Endothelial cell of umbilical vein (primary cell): ENCODE results near the gene FMN2. TPM values are rescaled to one million over a fixed set of nuclear protein-coding genes. Genes with fewer than 3 reads are reported as not detected.

ENCODE experiments used
- BruUV-seq: library from RNA; stranded (reverse); fragments of 400-500 nt; replicated peaks from 2 replicates; lab custom pipeline; 2021; lab: Mats Ljungman, UMichigan
- CTCF ChIA-PET: fragments of 300-600, 350-600 bp; sonication (Branson Sonifier 250); formaldehyde crosslinking; loops from one replicate; lab custom pipeline; 2021; ENCODE audit warnings: antibody characterized with exemption, inconsistent platforms; lab: Charles Lee
- POLR2A ChIA-PET: fragments of 300-600, 350-600 bp; sonication (Branson Sonifier 250); formaldehyde crosslinking; loops from one replicate; lab custom pipeline; 2021; ENCODE audit warnings: antibody characterized with exemption, inconsistent platforms; lab: Charles Lee
- DNase-seq: peaks from one replicate; pipeline ENCODE4 v3.0.0-alpha.2; 2011; ENCODE audit warnings: low read depth, low spot score
- FAIRE-seq: peaks from 2 replicates; lab custom pipeline; 2011; peaks lifted over from hg19 to GRCh38; lab: Jason Lieb, UNC
- H2AFZ ChIP-seq: 2 replicates; pipeline ENCODE4 v1.6.0; 2012; ENCODE audit warnings: low read depth, low read length, control low read depth, inconsistent platforms
- H3K27ac ChIP-seq: 2 replicates; pipeline ENCODE4 v1.5.1; 2011; ENCODE audit warnings: low read depth, mild to moderate bottlenecking, control low read depth, low read length, moderate library complexity; ENCODE audit not compliant: insufficient read depth
- H3K27me3 ChIP-seq, 2 experiments: 2 replicates each; pipeline versions ENCODE4 v1.6.0 to v1.6.1; 2011; ENCODE audit warnings: low read length in 2 of 2, mixed read lengths in 1 of 2; ENCODE audit not compliant: control insufficient read depth in 2 of 2, insufficient read depth in 2 of 2
- H3K36me3 ChIP-seq, 2 experiments: 2 replicates in 1 of 2; 3 replicates in 1 of 2; pipeline ENCODE4 v1.5.1; 2011; ENCODE audit warnings: low read length in 2 of 2, mild to moderate bottlenecking in 1 of 2, moderate library complexity in 1 of 2; ENCODE audit not compliant: control insufficient read depth in 2 of 2, insufficient read depth in 2 of 2; ENCODE audit errors: extremely low read depth in 1 of 2
- H3K4me1 ChIP-seq: 3 replicates; pipeline ENCODE4 v1.5.1; 2011; ENCODE audit warnings: mild to moderate bottlenecking, low read length; ENCODE audit not compliant: control insufficient read depth, insufficient read depth; ENCODE audit errors: extremely low read depth
- H3K4me2 ChIP-seq: 2 replicates; pipeline ENCODE4 v1.6.1; 2011; ENCODE audit warnings: low read length, control low read depth, mixed read lengths; ENCODE audit not compliant: insufficient read depth
- H3K4me3 ChIP-seq, 3 experiments: fragments of 200-600 bp in 1 of 3; sonication (generic), shearing (Covaris generic) in 1 of 3; replicated peaks in 1 of 3; 2 replicates each; pipeline ENCODE4 v1.5.1; 2011 to 2016; ENCODE audit warnings: control low read depth in 3 of 3, low read length in 3 of 3, mild to moderate bottlenecking in 2 of 3, inconsistent platforms in 1 of 3, low read depth in 1 of 3, moderate library complexity in 1 of 3; ENCODE audit not compliant: insufficient read depth in 1 of 3
- H3K79me2 ChIP-seq: 2 replicates; pipeline ENCODE4 v1.6.0; 2012; ENCODE audit warnings: low read length, inconsistent platforms; ENCODE audit not compliant: control insufficient read depth, insufficient read depth
- H3K9ac ChIP-seq: replicated peaks from 2 replicates; pipeline ENCODE3; 2011; ENCODE audit warnings: low read length, control low read depth; ENCODE audit not compliant: insufficient read depth; ENCODE audit errors: extremely low read depth
- H3K9me1 ChIP-seq: replicated peaks from 3 replicates; pipeline ENCODE4 v1.6.0; 2011; ENCODE audit warnings: mild to moderate bottlenecking, low read length; ENCODE audit not compliant: control insufficient read depth, insufficient read depth; ENCODE audit errors: extremely low read depth
- H3K9me3 ChIP-seq: replicated peaks from 2 replicates; pipeline ENCODE4 v1.5.1; 2012; ENCODE audit warnings: low read length, inconsistent platforms; ENCODE audit not compliant: control insufficient read depth, insufficient read depth
- H4K20me1 ChIP-seq: replicated peaks from 2 replicates; pipeline ENCODE3; 2011; ENCODE audit warnings: mild to moderate bottlenecking, low read length; ENCODE audit not compliant: control insufficient read depth, insufficient read depth; ENCODE audit errors: extremely low read depth
- EZH2 ChIP-seq: IDR thresholded peaks from 2 replicates; pipeline ENCODE4 v1.6.1; 2012; ENCODE audit warnings: borderline replicate concordance, low read depth, mild to moderate bottlenecking, moderate library complexity, low read length, inconsistent platforms; ENCODE audit not compliant: severe bottlenecking
- FOS ChIP-seq: IDR thresholded peaks from 2 replicates; pipeline ENCODE4 v1.6.1; 2011; ENCODE audit warnings: mild to moderate bottlenecking, low read length, moderate library complexity, borderline replicate concordance; ENCODE audit not compliant: insufficient read depth
- GATA2 ChIP-seq: IDR thresholded peaks from 2 replicates; pipeline ENCODE4 v1.7.0; 2011; ENCODE audit warnings: low read depth, mild to moderate bottlenecking, moderate library complexity, mixed read lengths, low read length; ENCODE audit not compliant: insufficient read length, insufficient read depth
- JUN ChIP-seq: IDR thresholded peaks from 2 replicates; pipeline ENCODE4 v1.6.1; 2011; ENCODE audit warnings: borderline replicate concordance, low read depth; ENCODE audit not compliant: insufficient read length, insufficient read depth
- MYC ChIP-seq: IDR thresholded peaks from one replicate; pipeline ENCODE4 v1.6.1; 2011; ENCODE audit warnings: mild to moderate bottlenecking, low read depth, low read length
- POLR2A ChIP-seq: IDR thresholded peaks from 2 replicates; pipeline ENCODE4 v1.6.1; 2012; ENCODE audit warnings: low read depth, mild to moderate bottlenecking, control low read depth, low read length
- POLR2AphosphoS5 ChIP-seq: IDR thresholded peaks from 2 replicates; pipeline ENCODE4 v1.6.1; 2012; ENCODE audit warnings: low read depth, mild to moderate bottlenecking, control low read depth, low read length, moderate library complexity; ENCODE audit not compliant: insufficient read depth
- dilution Hi-C: fragments of 300-500 bp; cut with MboI; formaldehyde crosslinking; loops from one replicate; pipeline ENCODE4 v1.15.0; 2019; ENCODE audit warnings: low sequenced_read_pairs; ENCODE audit not compliant: extremely low pct_ligation_motif_present
- intact Hi-C: fragments of 100-400 bp; cut with micrococcal nuclease; formaldehyde crosslinking; loops from one replicate; pipeline ENCODE4 v1.10.0; 2022
- polyA plus RNA-seq, 4 experiments: library from polyadenylated mRNA; depleted of rRNA in 3 of 4; stranded (reverse) in 3 of 4; unstranded in 1 of 4; fragments of >200 nt; gene quantifications; 2 replicates each; pipeline versions ENCODE4 v1.2.1 to v1.2.3, GENCODE V29; 2011 to 2012; ENCODE audit warnings: missing spikeins in 1 of 4
- total RNA-seq: library from RNA; stranded (reverse); gene quantifications from 2 replicates; pipeline ENCODE4 v1.2.3, GENCODE V29; 2021
- TF ChIP-seq, protein P1 (sequence below): IDR thresholded peaks from 2 replicates; pipeline ENCODE4 v1.6.1; 2011; ENCODE audit not compliant: insufficient read depth, insufficient read length
- TF ChIP-seq, protein P2 (sequence below), 2 donors: IDR thresholded peaks; 1 replicate in 1 of 2; 2 replicates in 1 of 2; pipeline ENCODE4 v1.5.1; 2011; ENCODE audit warnings: low read length in 2 of 2, mild to moderate bottlenecking in 2 of 2, moderate library complexity in 2 of 2, control low read depth in 1 of 2, inconsistent platforms in 1 of 2, low read depth in 1 of 2; ENCODE audit not compliant: insufficient read depth in 1 of 2; ENCODE audit errors: extremely low read depth in 1 of 2

Gene FMN2
- total and polyA plus RNA-seq, 2 donors (not counting 3 experiments of a cell fraction or from before 2014, with no cell fraction given): not detected

DNA sequence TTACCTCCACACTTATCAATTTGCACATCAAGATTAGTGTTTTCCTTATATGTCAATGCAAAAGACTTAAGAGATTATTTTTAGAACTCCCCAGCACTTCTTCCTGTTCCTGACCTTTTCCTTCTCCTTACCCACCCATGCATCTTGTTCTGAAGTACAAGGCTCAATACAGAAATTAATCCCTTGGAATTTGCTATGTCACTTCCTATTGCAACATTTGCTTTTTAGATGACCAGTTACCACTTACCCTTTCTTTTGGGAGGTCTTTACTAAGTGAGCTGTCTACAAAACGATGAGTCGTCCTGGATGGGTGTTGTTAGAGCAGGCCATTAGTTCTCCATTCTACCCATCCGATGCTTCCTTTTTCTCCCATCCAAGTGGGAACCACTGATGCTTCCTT, 221.2 kb downstream of the FMN2 start:
- POLR2A ChIA-PET: no interaction called here
- Histone ChIP-seq H3K27me3 (no peaks in the 10 kb centered on the region), H3K27ac (no peak overlapping the region), H3K4me3 (no peak overlapping the region), H3K79me2 (no peaks in the 10 kb centered on the region), H3K36me3 (no peaks in the 10 kb centered on the region), H3K4me2 (no peak overlapping the region), H3K9ac (no peak overlapping the region), H4K20me1 (no peaks in the 10 kb centered on the region), H3K9me1 (no peaks in the 10 kb centered on the region), H3K4me1 (no peaks in the 10 kb centered on the region), H2AFZ (no peak overlapping the region), H3K9me3 (peaks cover 8% of the 10 kb centered on the region)
- no TSS peak for BruUV-seq
- TF ChIP-seq EZH2 (no peak), JUN (no peak), GATA2 (no peak), POLR2A (no peak), MYC (no peak), FOS (no peak), POLR2AphosphoS5 (no peak)
- TF ChIP-seq, protein P1, sequence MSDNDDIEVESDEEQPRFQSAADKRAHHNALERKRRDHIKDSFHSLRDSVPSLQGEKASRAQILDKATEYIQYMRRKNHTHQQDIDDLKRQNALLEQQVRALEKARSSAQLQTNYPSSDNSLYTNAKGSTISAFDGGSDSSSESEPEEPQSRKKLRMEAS: no peak
- TF ChIP-seq, protein P2, sequence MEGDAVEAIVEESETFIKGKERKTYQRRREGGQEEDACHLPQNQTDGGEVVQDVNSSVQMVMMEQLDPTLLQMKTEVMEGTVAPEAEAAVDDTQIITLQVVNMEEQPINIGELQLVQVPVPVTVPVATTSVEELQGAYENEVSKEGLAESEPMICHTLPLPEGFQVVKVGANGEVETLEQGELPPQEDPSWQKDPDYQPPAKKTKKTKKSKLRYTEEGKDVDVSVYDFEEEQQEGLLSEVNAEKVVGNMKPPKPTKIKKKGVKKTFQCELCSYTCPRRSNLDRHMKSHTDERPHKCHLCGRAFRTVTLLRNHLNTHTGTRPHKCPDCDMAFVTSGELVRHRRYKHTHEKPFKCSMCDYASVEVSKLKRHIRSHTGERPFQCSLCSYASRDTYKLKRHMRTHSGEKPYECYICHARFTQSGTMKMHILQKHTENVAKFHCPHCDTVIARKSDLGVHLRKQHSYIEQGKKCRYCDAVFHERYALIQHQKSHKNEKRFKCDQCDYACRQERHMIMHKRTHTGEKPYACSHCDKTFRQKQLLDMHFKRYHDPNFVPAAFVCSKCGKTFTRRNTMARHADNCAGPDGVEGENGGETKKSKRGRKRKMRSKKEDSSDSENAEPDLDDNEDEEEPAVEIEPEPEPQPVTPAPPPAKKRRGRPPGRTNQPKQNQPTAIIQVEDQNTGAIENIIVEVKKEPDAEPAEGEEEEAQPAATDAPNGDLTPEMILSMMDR (IDR thresholded peaks at IDR 0.05; ENCODE audit: extremely low read depth in 1 of 2, insufficient read depth in 1 of 2, low read depth in 1 of 2, low read length in 2 of 2): no peak
- dilution Hi-C loops: no loop called here
- FAIRE-seq (no peak), DNase-seq (no peak)
- CTCF ChIA-PET: no interaction called here
- intact Hi-C loops: no loop called here
